HG02973 (cell line): ENCODE results near the gene PLD5.
"Not testable (repeated sequence)": the region's sequence is repeated elsewhere in the genome, so short reads cannot be mapped to it uniquely, and the experiment has no call there.

Experiments used
- ATAC-seq: cut with Tn5 transposase; IDR thresholded peaks from one replicate; pipeline ENCODE4 v1.9.1; 2021; ENCODE audit warnings: moderate library complexity; ENCODE audit not compliant: unreplicated experiment

PLD5 gene

GRCh38 chr1:242427519-242427918, 97.0 kb downstream of the PLD5 start:
- no peak for ATAC-seq

GRCh38 chr1:242426271-242426905, 98.1 kb downstream of the PLD5 start:
- ATAC-seq = no peak

GRCh38 chr1:242425232-242425631, 99.3 kb downstream of the PLD5 start:
- ATAC-seq = peak; percentile 70

GRCh38 chr1:242416657-242417056, 107.8 kb downstream of the PLD5 start:
- no peak for ATAC-seq

GRCh38 chr1:242412921-242413320, 111.6 kb downstream of the PLD5 start:
- no peak for ATAC-seq

- ATAC-seq = no peak
Measured at GRCh38 chr1:242411901-242412300, 112.6 kb downstream of the PLD5 start.

- no peak for ATAC-seq
Measured at GRCh38 chr1:242405947-242406346, 118.5 kb downstream of the PLD5 start.

- ATAC-seq = no peak
Measured at GRCh38 chr1:242404296-242404695, 120.2 kb downstream of the PLD5 start.

- ATAC-seq = no peak
Measured at GRCh38 chr1:242402956-242403355, 121.5 kb downstream of the PLD5 start.

- no peak for ATAC-seq
Measured at GRCh38 chr1:242401937-242402336, 122.6 kb downstream of the PLD5 start.

- ATAC-seq = no peak
Measured at GRCh38 chr1:242398351-242398750, 126.1 kb downstream of the PLD5 start.

- no peak for ATAC-seq
Measured at GRCh38 chr1:242391896-242392295, 132.6 kb downstream of the PLD5 start.

- ATAC-seq = not testable (repeated sequence)
Measured at GRCh38 chr1:242376121-242376520, 148.4 kb downstream of the PLD5 start.

- ATAC-seq = not testable (repeated sequence)
Measured at GRCh38 chr1:242350446-242350845, 174.1 kb downstream of the PLD5 start.

- ATAC-seq = no peak
Measured at GRCh38 chr1:242349636-242350035, 174.9 kb downstream of the PLD5 start.

- ATAC-seq = peak; percentile 83
Measured at GRCh38 chr1:242330865-242331264, 193.6 kb downstream of the PLD5 start.

- ATAC-seq = not testable (repeated sequence)
Measured at GRCh38 chr1:242327381-242327780, 197.1 kb downstream of the PLD5 start.

- not testable (repeated sequence) for ATAC-seq
Measured at GRCh38 chr1:242321981-242322380, 202.5 kb downstream of the PLD5 start.

GRCh38 chr1:242318140-242318539, 206.4 kb downstream of the PLD5 start:
- ATAC-seq = no peak

GRCh38 chr1:242314865-242315264, 209.6 kb downstream of the PLD5 start:
- ATAC-seq = not testable (repeated sequence)

- ATAC-seq = not testable (repeated sequence)
Measured at GRCh38 chr1:242314085-242314649, 210.3 kb downstream of the PLD5 start.

GRCh38 chr1:242308681-242309080, 215.8 kb downstream of the PLD5 start:
- ATAC-seq = not testable (repeated sequence)

GRCh38 chr1:242293781-242294180, 230.7 kb downstream of the PLD5 start:
- ATAC-seq = not testable (repeated sequence)
